GM12872 (cell line): ENCODE results near the gene S100A4.

Experiments
- CTCF ChIP-seq: IDR thresholded peaks from 3 replicates; pipeline ENCODE4 v1.5.1; 2011; ENCODE audit warnings: low read depth, mild to moderate bottlenecking, low read length, moderate library complexity; ENCODE audit not compliant: insufficient read depth

The S100A4 gene

GRCh38 chr1:153563991-153564390, 18.4 kb upstream of the S100A4 start:
- no peak for TF ChIP-seq CTCF

GRCh38 chr1:153563483-153563901, 17.9 kb upstream of the S100A4 start:
- no peak for TF ChIP-seq CTCF

- no peak for TF ChIP-seq CTCF
Observed at GRCh38 chr1:153561466-153561985, 15.9 kb upstream of the S100A4 start.

GRCh38 chr1:153560771-153561465, 15.3 kb upstream of the S100A4 start:
- no peak for TF ChIP-seq CTCF

GRCh38 chr1:153560241-153560640, 14.6 kb upstream of the S100A4 start:
- TF ChIP-seq CTCF, result no peak

- TF ChIP-seq CTCF, result no peak
Observed at GRCh38 chr1:153557877-153558276, 12.3 kb upstream of the S100A4 start.

- no peak for TF ChIP-seq CTCF
Observed at GRCh38 chr1:153556348-153556747, 10.7 kb upstream of the S100A4 start.
